OCI-LY7 (cell line): Measurements from ENCODE around the gene SNRNP27. TPM values are rescaled to one million over a fixed set of nuclear protein-coding genes. Genes with fewer than 3 reads are reported as not detected.

ENCODE experiments used
- BruUV-seq: library from RNA; stranded (reverse); fragments of 400-500 nt; replicated peaks from 2 replicates; lab custom pipeline; 2021; lab: Mats Ljungman, UMichigan
- CTCF ChIA-PET: fragments of 300-600 bp; sonication (Branson Sonifier 250); formaldehyde crosslinking; loops from one replicate; lab custom pipeline; 2022; ENCODE audit warnings: antibody characterized with exemption; ENCODE audit not compliant: unreplicated experiment; lab: Charles Lee
- POLR2A ChIA-PET: fragments of 300-600 bp; sonication (Branson Sonifier 250); formaldehyde crosslinking; loops from one replicate; lab custom pipeline; 2022; ENCODE audit warnings: antibody characterized with exemption; lab: Charles Lee
- DNase-seq: peaks from one replicate; pipeline ENCODE4 v3.0.0-alpha.2; 2015; ENCODE audit warnings: low spot score
- H2AFZ ChIP-seq: fragments of 200-600 bp; sonication (generic), shearing (Covaris generic); 2 replicates; pipeline ENCODE4 v1.6.1; 2014; ENCODE audit warnings: mild to moderate bottlenecking, antibody characterized with exemption, low read length, moderate library complexity
- H3K27ac ChIP-seq: fragments of 200-600 bp; sonication (generic); 2 replicates; pipeline ENCODE4 v1.5.1; 2014; ENCODE audit warnings: mixed run types, low read depth, mild to moderate bottlenecking, moderate library complexity, low read length, inconsistent platforms; ENCODE audit not compliant: poor library complexity, severe bottlenecking
- H3K36me3 ChIP-seq: fragments of 200-600 bp; sonication (generic); 2 replicates; pipeline ENCODE4 v1.6.1; 2014; ENCODE audit warnings: mild to moderate bottlenecking, antibody characterized with exemption, low read length, moderate library complexity, mixed read lengths; ENCODE audit not compliant: insufficient read depth
- H3K4me1 ChIP-seq: fragments of 200-600 bp; sonication (generic); 2 replicates; pipeline ENCODE4 v1.5.1; 2014; ENCODE audit warnings: mild to moderate bottlenecking, low read length; ENCODE audit not compliant: insufficient read depth, poor library complexity, severe bottlenecking
- H3K4me2 ChIP-seq: fragments of 200-600 bp; sonication (generic); 2 replicates; pipeline ENCODE4 v1.6.1; 2014; ENCODE audit warnings: mild to moderate bottlenecking, low read length
- H3K4me3 ChIP-seq: fragments of 200-600 bp; sonication (generic); 2 replicates; pipeline ENCODE4 v1.5.1; 2014; ENCODE audit warnings: mild to moderate bottlenecking, low read depth, low read length; ENCODE audit not compliant: poor library complexity, severe bottlenecking
- H3K79me2 ChIP-seq: fragments of 200-600 bp; sonication (generic); 2 replicates; pipeline ENCODE4 v1.6.1; 2016; ENCODE audit warnings: low read depth, mild to moderate bottlenecking, low read length, moderate library complexity, mixed read lengths; ENCODE audit not compliant: insufficient read depth
- H3K9me2 ChIP-seq: fragments of 200-600 bp; sonication (generic); 2 replicates; pipeline ENCODE4 v1.6.1; 2016; ENCODE audit warnings: mild to moderate bottlenecking, low read length, mixed read lengths; ENCODE audit not compliant: insufficient read depth
- H3K9me3 ChIP-seq: fragments of 200-600 bp; sonication (generic); 2 replicates; pipeline ENCODE4 v1.6.1; 2014; ENCODE audit warnings: mild to moderate bottlenecking, mixed run types, low read length, mixed read lengths
- H4K20me1 ChIP-seq: fragments of 200-600 bp; sonication (generic); 2 replicates; pipeline ENCODE4 v1.6.1; 2014; ENCODE audit warnings: mild to moderate bottlenecking, antibody characterized with exemption, low read length, moderate library complexity, mixed read lengths; ENCODE audit not compliant: insufficient read depth
- EZH2phosphoT487 ChIP-seq: fragments of 200-600 bp; sonication (generic); IDR thresholded peaks from 2 replicates; pipeline ENCODE4 v1.6.1; 2018; ENCODE audit warnings: low read depth, borderline replicate concordance, mild to moderate bottlenecking, mixed run types, antibody characterized with exemption, low read length, moderate library complexity, mixed read lengths
- intact Hi-C: fragments of 100-400 bp; cut with micrococcal nuclease; formaldehyde crosslinking; loops from one replicate; pipeline ENCODE4 v1.10.0; 2022; ENCODE audit not compliant: unreplicated experiment
- total RNA-seq, 2 experiments: library from RNA; depleted of rRNA in 1 of 2; stranded (reverse); fragments of >200 nt in 1 of 2; shearing (Covaris generic) in 1 of 2; gene quantifications; 2 replicates each; pipeline ENCODE4 v1.2.3, GENCODE V29; 2014 to 2022
- TF ChIP-seq, protein P1 (sequence below): fragments of 200-600 bp; sonication (generic); conservative IDR thresholded peaks from 2 replicates; pipeline ENCODE4 v1.5.1; 2014; ENCODE audit warnings: mild to moderate bottlenecking, antibody characterized with exemption, low read length, moderate library complexity, mixed read lengths

SNRNP27 gene
- total RNA-seq, 2 experiments from 2014 or later = 42.2 to 76.0 TPM

DNA sequence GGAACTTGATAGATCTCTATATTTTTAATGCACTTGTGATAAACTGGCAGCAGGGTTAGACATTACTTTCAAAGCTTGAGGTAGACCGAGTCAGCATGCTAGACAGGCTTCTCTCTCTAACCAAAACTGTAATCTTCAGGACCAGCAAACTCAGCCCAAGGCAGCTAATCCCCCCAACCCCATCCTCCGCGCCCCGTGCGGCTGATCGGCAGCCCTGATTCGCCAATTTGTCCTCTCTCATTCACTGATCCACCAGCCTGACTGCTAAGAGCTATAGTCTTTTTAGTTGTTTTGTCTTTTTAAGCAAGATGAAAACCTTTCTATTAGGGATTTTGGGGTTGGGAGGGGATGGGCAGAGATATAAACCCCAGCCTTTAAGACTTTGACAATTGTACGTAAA lies 46.9 kb downstream of the SNRNP27 start:
- Histone ChIP-seq H3K9me2 (no peaks in the 10 kb centered on the region), H3K36me3 (no peaks in the 10 kb centered on the region), H3K27ac (no peak overlapping the region), H2AFZ (no peak overlapping the region), H4K20me1 (no peaks in the 10 kb centered on the region), H3K4me3 (no peak overlapping the region), H3K9me3 (no peaks in the 10 kb centered on the region), H3K79me2 (no peaks in the 10 kb centered on the region), H3K4me2 (no peak overlapping the region), H3K4me1 (no peaks in the 10 kb centered on the region)
- no TSS peak for BruUV-seq
- ChIA-PET POLR2A (interaction anchor here (0.6 to 1.1 kb wide), 2 partner anchors 26 to 182 kb away, joined by 3 read pairs; partner anchors contain the start of gene MXD1), CTCF (no interaction called here)
- TF ChIP-seq EZH2phosphoT487 = no peak
- TF ChIP-seq, protein P1, sequence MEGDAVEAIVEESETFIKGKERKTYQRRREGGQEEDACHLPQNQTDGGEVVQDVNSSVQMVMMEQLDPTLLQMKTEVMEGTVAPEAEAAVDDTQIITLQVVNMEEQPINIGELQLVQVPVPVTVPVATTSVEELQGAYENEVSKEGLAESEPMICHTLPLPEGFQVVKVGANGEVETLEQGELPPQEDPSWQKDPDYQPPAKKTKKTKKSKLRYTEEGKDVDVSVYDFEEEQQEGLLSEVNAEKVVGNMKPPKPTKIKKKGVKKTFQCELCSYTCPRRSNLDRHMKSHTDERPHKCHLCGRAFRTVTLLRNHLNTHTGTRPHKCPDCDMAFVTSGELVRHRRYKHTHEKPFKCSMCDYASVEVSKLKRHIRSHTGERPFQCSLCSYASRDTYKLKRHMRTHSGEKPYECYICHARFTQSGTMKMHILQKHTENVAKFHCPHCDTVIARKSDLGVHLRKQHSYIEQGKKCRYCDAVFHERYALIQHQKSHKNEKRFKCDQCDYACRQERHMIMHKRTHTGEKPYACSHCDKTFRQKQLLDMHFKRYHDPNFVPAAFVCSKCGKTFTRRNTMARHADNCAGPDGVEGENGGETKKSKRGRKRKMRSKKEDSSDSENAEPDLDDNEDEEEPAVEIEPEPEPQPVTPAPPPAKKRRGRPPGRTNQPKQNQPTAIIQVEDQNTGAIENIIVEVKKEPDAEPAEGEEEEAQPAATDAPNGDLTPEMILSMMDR = no peak
- no peak for DNase-seq
- intact Hi-C loops = no loop called here

DNA sequence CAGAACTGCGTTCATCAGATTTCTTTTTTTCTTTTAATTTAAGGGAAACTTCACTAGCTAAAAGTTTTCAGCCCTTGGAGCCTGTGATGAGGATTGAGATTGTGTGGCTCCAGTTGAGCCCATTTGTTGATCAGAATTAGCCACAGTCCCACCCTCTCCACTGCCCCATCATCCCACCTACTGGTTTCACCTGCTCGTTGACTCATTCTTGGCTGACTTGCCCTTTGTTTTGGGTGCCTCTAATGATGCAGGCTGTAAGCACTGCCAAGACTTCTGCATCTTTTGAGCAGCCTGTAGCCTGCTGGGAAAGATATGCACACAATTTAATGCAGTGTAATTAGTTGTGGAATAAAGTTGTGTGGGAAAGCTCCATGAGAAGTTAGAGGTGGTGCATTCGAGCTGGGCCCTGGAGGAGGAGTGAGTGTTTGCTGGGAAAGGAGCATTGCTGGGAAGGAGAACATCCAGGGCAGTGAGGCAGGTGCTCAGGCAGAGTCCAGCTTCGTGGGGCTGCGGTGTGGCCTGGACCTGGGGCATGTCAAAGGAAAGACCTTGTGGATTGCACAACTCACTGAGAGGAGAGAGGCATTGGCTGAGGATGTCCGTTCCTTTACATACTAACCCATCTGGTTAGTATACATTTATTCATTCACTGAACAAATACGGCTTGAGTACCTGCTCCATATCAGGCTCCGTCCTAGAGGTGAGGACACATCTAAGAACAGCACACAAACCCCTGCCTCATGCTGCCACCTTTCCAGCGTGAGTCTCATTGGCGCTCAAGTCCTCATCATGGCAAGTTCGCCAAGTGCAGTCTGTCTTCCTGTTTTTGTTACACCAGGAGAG lies 49.5 kb downstream of the SNRNP27 start:
- Histone ChIP-seq H2AFZ (no peak overlapping the region), H3K4me1 (peaks cover 17% of the 10 kb centered on the region), H3K9me3 (no peaks in the 10 kb centered on the region), H4K20me1 (no peaks in the 10 kb centered on the region), H3K27ac (no peak overlapping the region), H3K4me2 (no peak overlapping the region), H3K4me3 (no peak overlapping the region), H3K36me3 (no peaks in the 10 kb centered on the region), H3K79me2 (no peaks in the 10 kb centered on the region), H3K9me2 (no peaks in the 10 kb centered on the region)
- TF ChIP-seq, protein P1 = no peak
- no peak for TF ChIP-seq EZH2phosphoT487
- BruUV-seq = no TSS peak
- intact Hi-C loops = no loop called here
- POLR2A ChIA-PET = interaction anchor here (0.5 to 0.8 kb wide), 2 partner anchors 51 to 283 kb away, joined by 3 read pairs; no protein-coding TSS in a partner anchor
- no peak for DNase-seq
- CTCF ChIA-PET = no interaction called here
